Measurements from ENCODE around the gene TLR4. TPM values are rescaled to one million over a fixed set of nuclear protein-coding genes. Genes with fewer than 3 reads are reported as not detected.

The TLR4 gene
- total and polyA plus RNA-seq, 4 donors, result 4.5 to 41.6 (median 25.9) TPM

GRCh38 chr9:117696154-117696553 lies 8.0 kb upstream of the TLR4 start:
- Histone ChIP-seq H3K27ac (ENCODE audit: low read depth in 1 of 2, low read length in 1 of 2) (no peak overlapping the region), H3K27me3 (ENCODE audit: control insufficient read depth in 3 of 3, insufficient read depth in 3 of 3, low read length in 2 of 3) (no peaks in the 10 kb centered on the region), H3K9ac (ENCODE audit: insufficient read depth in 1 of 2, low read length in 2 of 2) (no peak overlapping the region), H3K4me3 (no peak overlapping the region), H3K36me3 (ENCODE audit: control insufficient read depth in 4 of 4, insufficient read depth in 4 of 4, low read length in 4 of 4) (no peaks in the 10 kb centered on the region), H3K9me3 (ENCODE audit: control insufficient read depth in 4 of 4, insufficient read depth in 3 of 4, low read length in 3 of 4) (no peaks in the 10 kb centered on the region), H3K4me1 (ENCODE audit: control insufficient read depth in 5 of 5, insufficient read depth in 5 of 5, low read length in 5 of 5) (no peaks in the 10 kb centered on the region)
- WGBS, 2 donors, result 42 to 91% methylated on average over 2 of the region's 2 CpGs
- no peak for ATAC-seq (ENCODE audit: insufficient read depth, low FRiP score)
- TF ChIP-seq CTCF (IDR thresholded peaks at IDR 0.05; ENCODE audit: control extremely low read depth, extremely low read depth), result no peak
- no peak for DNase-seq

GRCh38 chr9:117697046-117697445 lies 7.2 kb upstream of the TLR4 start:
- WGBS, 2 donors, result 57 to 89% methylated on average over 1 of the region's 1 CpG
- peaks cover 0 to 3% (median 0%) of the 10 kb centered on the region in 4 donors for H3K9me3 ChIP-seq (ENCODE audit: control insufficient read depth in 4 of 4, insufficient read depth in 3 of 4, low read length in 3 of 4)
- no peak for ATAC-seq (ENCODE audit: insufficient read depth, low FRiP score)

GRCh38 chr9:117703537-117703936 lies 666 bp upstream of the TLR4 start:
- Histone ChIP-seq H3K4me3 (no peak overlapping the region), H3K27ac (ENCODE audit: low read depth in 1 of 2, low read length in 1 of 2) (peak overlapping the region; percentile 26 to 83), H3K27me3 (ENCODE audit: control insufficient read depth in 3 of 3, insufficient read depth in 3 of 3, low read length in 2 of 3) (no peaks in the 10 kb centered on the region), H3K36me3 (ENCODE audit: control insufficient read depth in 4 of 4, insufficient read depth in 4 of 4, low read length in 4 of 4) (peaks cover 0 to under 1% (median 0%) of the 10 kb centered on the region in 4 donors), H3K9me3 (ENCODE audit: control insufficient read depth in 4 of 4, insufficient read depth in 3 of 4, low read length in 3 of 4) (peaks cover 0 to 3% (median 0%) of the 10 kb centered on the region in 4 donors), H3K9ac (ENCODE audit: insufficient read depth in 1 of 2, low read length in 2 of 2) (no peak overlapping the region), H3K4me1 (ENCODE audit: control insufficient read depth in 5 of 5, insufficient read depth in 5 of 5, low read length in 5 of 5) (peaks cover 0 to 4% (median 0%) of the 10 kb centered on the region in 5 donors)
- TF ChIP-seq CTCF (IDR thresholded peaks at IDR 0.05; ENCODE audit: control extremely low read depth, extremely low read depth), result no peak
- no peak for DNase-seq
- 78 to 80% methylated on average over 3 of the region's 3 CpGs for WGBS, 2 donors
- no peak for ATAC-seq (ENCODE audit: insufficient read depth, low FRiP score)

More at GRCh38 chr9:117697046-117697445, 7.2 kb upstream of the TLR4 start:
- Histone ChIP-seq H3K27ac (ENCODE audit: low read depth in 1 of 2, low read length in 1 of 2) (no peak overlapping the region), H3K4me1 (ENCODE audit: control insufficient read depth in 5 of 5, insufficient read depth in 5 of 5, low read length in 5 of 5) (no peaks in the 10 kb centered on the region), H3K36me3 (ENCODE audit: control insufficient read depth in 4 of 4, insufficient read depth in 4 of 4, low read length in 4 of 4) (no peaks in the 10 kb centered on the region), H3K4me3 (no peak overlapping the region), H3K27me3 (ENCODE audit: control insufficient read depth in 3 of 3, insufficient read depth in 3 of 3, low read length in 2 of 3) (no peaks in the 10 kb centered on the region), H3K9ac (ENCODE audit: insufficient read depth in 1 of 2, low read length in 2 of 2) (no peak overlapping the region)
- no peak for DNase-seq
- TF ChIP-seq CTCF (IDR thresholded peaks at IDR 0.05; ENCODE audit: control extremely low read depth, extremely low read depth), result no peak

GRCh38 chr9:117704597-117704996 lies 394 bp downstream of the TLR4 start:
- Histone ChIP-seq H3K9ac (ENCODE audit: insufficient read depth in 1 of 2, low read length in 2 of 2) (no peak overlapping the region), H3K4me1 (ENCODE audit: control insufficient read depth in 5 of 5, insufficient read depth in 5 of 5, low read length in 5 of 5) (peaks cover 0 to 4% (median 0%) of the 10 kb centered on the region in 5 donors), H3K27ac (ENCODE audit: low read depth in 1 of 2, low read length in 1 of 2) (peak overlapping the region; percentile 60 to 95), H3K9me3 (ENCODE audit: control insufficient read depth in 4 of 4, insufficient read depth in 3 of 4, low read length in 3 of 4) (peaks cover 0 to 3% (median 0%) of the 10 kb centered on the region in 4 donors), H3K36me3 (ENCODE audit: control insufficient read depth in 4 of 4, insufficient read depth in 4 of 4, low read length in 4 of 4) (peaks cover 0 to 1% (median 0%) of the 10 kb centered on the region in 4 donors), H3K4me3 (peak overlapping the region; percentile 44), H3K27me3 (ENCODE audit: control insufficient read depth in 3 of 3, insufficient read depth in 3 of 3, low read length in 2 of 3) (no peaks in the 10 kb centered on the region)
- DNase-seq, result no peak
- no peak for ATAC-seq (ENCODE audit: insufficient read depth, low FRiP score)
- 39 to 63% methylated on average over 1 of the region's 1 CpG for WGBS, 2 donors
- no peak for TF ChIP-seq CTCF (IDR thresholded peaks at IDR 0.05; ENCODE audit: control extremely low read depth, extremely low read depth)
